BE2C (cell line): ENCODE data around the gene TGM2.
A peak's percentile ranks its signal among the peaks of the same experiment; 100 is the strongest.

Experiments used
- DNase-seq: peaks from one replicate; pipeline ENCODE4 v3.0.0-alpha.2; 2020
- H3K27me3 ChIP-seq: fragments of 250-450 bp; sonication (Bioruptor Pico); 2 replicates; pipeline ENCODE4 v1.5.1; 2020; ENCODE audit warnings: mild to moderate bottlenecking
- H3K36me3 ChIP-seq: fragments of 250-450 bp; sonication (Bioruptor Pico); 2 replicates; pipeline ENCODE4 v1.5.1; 2020; ENCODE audit warnings: mild to moderate bottlenecking
- H3K4me1 ChIP-seq: fragments of 250-450 bp; sonication (Bioruptor Pico); 2 replicates; pipeline ENCODE4 v1.5.1; 2020
- H3K4me3 ChIP-seq: 2 replicates; pipeline ENCODE4 v1.5.1; 2011; ENCODE audit warnings: low read depth, low read length
- H3K9me3 ChIP-seq: fragments of 250-450 bp; sonication (Bioruptor Pico); 2 replicates; pipeline ENCODE4 v1.5.1; 2020
- CTCF ChIP-seq: IDR thresholded peaks from 2 replicates; pipeline ENCODE4 v1.5.1; 2012; ENCODE audit warnings: mild to moderate bottlenecking, low read depth, low read length

TGM2 gene

GRCh38 chr20:38113401-38114325 lies 51.4 kb downstream of the TGM2 start:
- peaks cover 32% of the 10 kb centered on the region for H3K4me1 ChIP-seq
- no peaks in the 10 kb centered on the region for H3K9me3 ChIP-seq
- TF ChIP-seq CTCF: peak; percentile 67
- no peaks in the 10 kb centered on the region for H3K27me3 ChIP-seq
- no peaks in the 10 kb centered on the region for H3K36me3 ChIP-seq
- H3K4me3 ChIP-seq: no peak overlapping the region
- peak; percentile 76 for DNase-seq

- Histone ChIP-seq H3K27me3 (no peaks in the 10 kb centered on the region), H3K4me3 (no peak overlapping the region), H3K4me1 (peaks cover 37% of the 10 kb centered on the region), H3K36me3 (no peaks in the 10 kb centered on the region), H3K9me3 (no peaks in the 10 kb centered on the region)
- TF ChIP-seq CTCF: no peak
- DNase-seq: no peak
These were observed 52.2 kb downstream of the TGM2 start for GRCh38 chr20:38112930-38113294.

GRCh38 chr20:38112261-38112929 lies 52.7 kb downstream of the TGM2 start:
- no peak for DNase-seq
- no peaks in the 10 kb centered on the region for H3K27me3 ChIP-seq
- no peak for TF ChIP-seq CTCF
- H3K36me3 ChIP-seq: no peaks in the 10 kb centered on the region
- no peaks in the 10 kb centered on the region for H3K9me3 ChIP-seq
- peaks cover 37% of the 10 kb centered on the region for H3K4me1 ChIP-seq
- H3K4me3 ChIP-seq: no peak overlapping the region

- no peak for DNase-seq
- no peak overlapping the region for H3K4me3 ChIP-seq
- H3K9me3 ChIP-seq: no peaks in the 10 kb centered on the region
- no peak for TF ChIP-seq CTCF
- peaks cover 37% of the 10 kb centered on the region for H3K4me1 ChIP-seq
- no peaks in the 10 kb centered on the region for H3K27me3 ChIP-seq
- H3K36me3 ChIP-seq: no peaks in the 10 kb centered on the region
These were observed 53.5 kb downstream of the TGM2 start for GRCh38 chr20:38111366-38112232.

- Histone ChIP-seq H3K4me3 (no peak overlapping the region), H3K9me3 (no peaks in the 10 kb centered on the region), H3K36me3 (no peaks in the 10 kb centered on the region), H3K27me3 (no peaks in the 10 kb centered on the region), H3K4me1 (peaks cover 37% of the 10 kb centered on the region)
- DNase-seq: no peak
- TF ChIP-seq CTCF: no peak
These were observed 54.4 kb downstream of the TGM2 start for GRCh38 chr20:38110525-38111178.
